ENCODE measurements around the gene ELP4. TPM values are rescaled to one million over a fixed set of nuclear protein-coding genes. Genes with fewer than 3 reads are reported as not detected.

The ELP4 gene
- total RNA-seq, 1 experiment from 2014 or later = 21.4 TPM

DNA sequence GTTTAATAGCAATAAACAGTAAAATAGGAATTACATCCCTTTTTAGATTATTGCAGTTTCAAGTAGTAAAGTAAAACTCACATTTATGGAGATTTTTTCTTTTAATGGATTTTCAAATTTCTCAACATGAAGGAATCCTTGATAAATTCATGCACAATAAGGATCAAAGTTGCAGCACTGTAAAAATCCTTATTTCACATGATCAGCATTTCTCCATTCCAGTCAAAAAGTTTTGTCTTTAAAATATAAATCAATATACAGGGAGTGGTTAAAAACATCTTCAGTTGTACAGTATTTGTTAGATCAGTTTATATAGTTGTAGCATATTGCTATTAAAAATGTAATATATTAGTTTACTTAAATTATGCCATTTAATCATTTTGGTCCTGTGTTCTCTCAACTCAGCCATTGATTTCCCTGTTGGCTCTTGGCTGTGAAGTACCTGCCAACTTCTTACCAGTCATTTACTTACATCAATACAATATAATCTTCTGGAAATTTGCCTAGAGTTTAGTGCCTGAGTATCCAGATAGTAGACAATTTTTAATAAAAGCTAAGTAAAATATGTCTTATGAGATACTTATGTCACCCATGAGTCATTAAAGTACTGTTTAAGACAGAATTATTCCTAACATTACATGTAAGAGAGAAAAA lies 12.1 kb downstream of the ELP4 start:
- H3K9me3 ChIP-seq (ENCODE audit: control insufficient read depth in 1 of 2, insufficient read depth in 1 of 2, low read depth in 1 of 2, low read length in 2 of 2) = no peaks in the 10 kb centered on the region; a peak in 1 of 4 replicates
- ChIA-PET RAD21 (ENCODE audit: low non-redundant PET in 1 of 2, low total read pairs in 2 of 2, uncharacterized antibody in 2 of 2, unreplicated experiment in 2 of 2) (no interaction called here), CTCF (no interaction called here), POLR2A (no interaction called here)
- no peaks in the 10 kb centered on the region for H3K4me1 ChIP-seq (ENCODE audit: control insufficient read depth in 1 of 2, insufficient read depth in 2 of 2, low read length in 2 of 2)
- TF ChIP-seq RAD21 (IDR thresholded peaks at IDR 0.05; ENCODE audit: low read depth) (no peak), JUND (IDR thresholded peaks at IDR 0.05) (no peak), CBX3 (IDR thresholded peaks at IDR 0.05; ENCODE audit: low read depth) (no peak), ZFX (IDR thresholded peaks at IDR 0.05) (no peak), TCF7L2 (IDR thresholded peaks at IDR 0.05; ENCODE audit: borderline replicate concordance, extremely low read depth, insufficient read depth, insufficient read length) (no peak), EZH2 (IDR thresholded peaks at IDR 0.05) (no peak), SRF (IDR thresholded peaks at IDR 0.05; ENCODE audit: low read depth) (no peak), SIN3A (IDR thresholded peaks at IDR 0.05; ENCODE audit: low read depth) (no peak), EZH2phosphoT487 (IDR thresholded peaks at IDR 0.05; ENCODE audit: borderline replicate concordance) (no peak), ELF1 (IDR thresholded peaks at IDR 0.05; ENCODE audit: borderline replicate concordance, low read depth) (no peak), EGR1 (IDR thresholded peaks at IDR 0.05; ENCODE audit: low read depth) (no peak)
- TF ChIP-seq, protein P1, sequence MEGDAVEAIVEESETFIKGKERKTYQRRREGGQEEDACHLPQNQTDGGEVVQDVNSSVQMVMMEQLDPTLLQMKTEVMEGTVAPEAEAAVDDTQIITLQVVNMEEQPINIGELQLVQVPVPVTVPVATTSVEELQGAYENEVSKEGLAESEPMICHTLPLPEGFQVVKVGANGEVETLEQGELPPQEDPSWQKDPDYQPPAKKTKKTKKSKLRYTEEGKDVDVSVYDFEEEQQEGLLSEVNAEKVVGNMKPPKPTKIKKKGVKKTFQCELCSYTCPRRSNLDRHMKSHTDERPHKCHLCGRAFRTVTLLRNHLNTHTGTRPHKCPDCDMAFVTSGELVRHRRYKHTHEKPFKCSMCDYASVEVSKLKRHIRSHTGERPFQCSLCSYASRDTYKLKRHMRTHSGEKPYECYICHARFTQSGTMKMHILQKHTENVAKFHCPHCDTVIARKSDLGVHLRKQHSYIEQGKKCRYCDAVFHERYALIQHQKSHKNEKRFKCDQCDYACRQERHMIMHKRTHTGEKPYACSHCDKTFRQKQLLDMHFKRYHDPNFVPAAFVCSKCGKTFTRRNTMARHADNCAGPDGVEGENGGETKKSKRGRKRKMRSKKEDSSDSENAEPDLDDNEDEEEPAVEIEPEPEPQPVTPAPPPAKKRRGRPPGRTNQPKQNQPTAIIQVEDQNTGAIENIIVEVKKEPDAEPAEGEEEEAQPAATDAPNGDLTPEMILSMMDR (IDR thresholded peaks at IDR 0.05 in 2 of 3, conservative IDR thresholded peaks at IDR 0.05 in 1 of 3; ENCODE audit: borderline replicate concordance in 1 of 3, insufficient read depth in 1 of 3, low read depth in 2 of 3, low read length in 2 of 3) = no peak
- TF ChIP-seq, protein P2, sequence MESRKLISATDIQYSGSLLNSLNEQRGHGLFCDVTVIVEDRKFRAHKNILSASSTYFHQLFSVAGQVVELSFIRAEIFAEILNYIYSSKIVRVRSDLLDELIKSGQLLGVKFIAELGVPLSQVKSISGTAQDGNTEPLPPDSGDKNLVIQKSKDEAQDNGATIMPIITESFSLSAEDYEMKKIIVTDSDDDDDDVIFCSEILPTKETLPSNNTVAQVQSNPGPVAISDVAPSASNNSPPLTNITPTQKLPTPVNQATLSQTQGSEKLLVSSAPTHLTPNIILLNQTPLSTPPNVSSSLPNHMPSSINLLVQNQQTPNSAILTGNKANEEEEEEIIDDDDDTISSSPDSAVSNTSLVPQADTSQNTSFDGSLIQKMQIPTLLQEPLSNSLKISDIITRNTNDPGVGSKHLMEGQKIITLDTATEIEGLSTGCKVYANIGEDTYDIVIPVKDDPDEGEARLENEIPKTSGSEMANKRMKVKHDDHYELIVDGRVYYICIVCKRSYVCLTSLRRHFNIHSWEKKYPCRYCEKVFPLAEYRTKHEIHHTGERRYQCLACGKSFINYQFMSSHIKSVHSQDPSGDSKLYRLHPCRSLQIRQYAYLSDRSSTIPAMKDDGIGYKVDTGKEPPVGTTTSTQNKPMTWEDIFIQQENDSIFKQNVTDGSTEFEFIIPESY (IDR thresholded peaks at IDR 0.05; ENCODE audit: extremely low read depth, insufficient replicate concordance, low read length) = no peak
- TF ChIP-seq, protein P3, sequence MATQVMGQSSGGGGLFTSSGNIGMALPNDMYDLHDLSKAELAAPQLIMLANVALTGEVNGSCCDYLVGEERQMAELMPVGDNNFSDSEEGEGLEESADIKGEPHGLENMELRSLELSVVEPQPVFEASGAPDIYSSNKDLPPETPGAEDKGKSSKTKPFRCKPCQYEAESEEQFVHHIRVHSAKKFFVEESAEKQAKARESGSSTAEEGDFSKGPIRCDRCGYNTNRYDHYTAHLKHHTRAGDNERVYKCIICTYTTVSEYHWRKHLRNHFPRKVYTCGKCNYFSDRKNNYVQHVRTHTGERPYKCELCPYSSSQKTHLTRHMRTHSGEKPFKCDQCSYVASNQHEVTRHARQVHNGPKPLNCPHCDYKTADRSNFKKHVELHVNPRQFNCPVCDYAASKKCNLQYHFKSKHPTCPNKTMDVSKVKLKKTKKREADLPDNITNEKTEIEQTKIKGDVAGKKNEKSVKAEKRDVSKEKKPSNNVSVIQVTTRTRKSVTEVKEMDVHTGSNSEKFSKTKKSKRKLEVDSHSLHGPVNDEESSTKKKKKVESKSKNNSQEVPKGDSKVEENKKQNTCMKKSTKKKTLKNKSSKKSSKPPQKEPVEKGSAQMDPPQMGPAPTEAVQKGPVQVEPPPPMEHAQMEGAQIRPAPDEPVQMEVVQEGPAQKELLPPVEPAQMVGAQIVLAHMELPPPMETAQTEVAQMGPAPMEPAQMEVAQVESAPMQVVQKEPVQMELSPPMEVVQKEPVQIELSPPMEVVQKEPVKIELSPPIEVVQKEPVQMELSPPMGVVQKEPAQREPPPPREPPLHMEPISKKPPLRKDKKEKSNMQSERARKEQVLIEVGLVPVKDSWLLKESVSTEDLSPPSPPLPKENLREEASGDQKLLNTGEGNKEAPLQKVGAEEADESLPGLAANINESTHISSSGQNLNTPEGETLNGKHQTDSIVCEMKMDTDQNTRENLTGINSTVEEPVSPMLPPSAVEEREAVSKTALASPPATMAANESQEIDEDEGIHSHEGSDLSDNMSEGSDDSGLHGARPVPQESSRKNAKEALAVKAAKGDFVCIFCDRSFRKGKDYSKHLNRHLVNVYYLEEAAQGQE (IDR thresholded peaks at IDR 0.05; ENCODE audit: low read depth) = no peak
- no peaks in the 10 kb centered on the region; a peak in 1 of 4 replicates for H3K36me3 ChIP-seq (ENCODE audit: control insufficient read depth in 1 of 2, insufficient read depth in 2 of 2, low read length in 2 of 2)
- H3K27me3 ChIP-seq (ENCODE audit: insufficient read depth, low read length) = no peaks in the 10 kb centered on the region
- intact Hi-C loops (cut with micrococcal nuclease) = no loop called here
- no peak for ATAC-seq
- no peaks in the 10 kb centered on the region for H3K79me2 ChIP-seq (ENCODE audit: insufficient read depth, low read length)
- no peaks in the 10 kb centered on the region for H4K20me1 ChIP-seq (ENCODE audit: insufficient read depth)
- H2AFZ ChIP-seq (ENCODE audit: low read depth, low read length, poor library complexity, severe bottlenecking) = no peak overlapping the region
- no peaks in the 10 kb centered on the region for H3K9me2 ChIP-seq (ENCODE audit: insufficient read depth)
- no peak overlapping the region for H3K9ac ChIP-seq (ENCODE audit: low read length)
- no peak for DNase-seq (ENCODE audit: low read depth, low spot score)
- no peak overlapping the region for H3K4me3 ChIP-seq (replicated peaks in 1 of 2; ENCODE audit: low read depth in 1 of 2, low read length in 2 of 2)
- H3K4me2 ChIP-seq (ENCODE audit: low read length) = no peak overlapping the region
- no TSS peak for BruUV-seq (replicated peaks)
- H3K27ac ChIP-seq (ENCODE audit: low read depth, low read length) = no peak overlapping the region

Data from HCT116 (cell line).